ENCODE measurements around the gene AMOTL2.

Gene AMOTL2

DNA sequence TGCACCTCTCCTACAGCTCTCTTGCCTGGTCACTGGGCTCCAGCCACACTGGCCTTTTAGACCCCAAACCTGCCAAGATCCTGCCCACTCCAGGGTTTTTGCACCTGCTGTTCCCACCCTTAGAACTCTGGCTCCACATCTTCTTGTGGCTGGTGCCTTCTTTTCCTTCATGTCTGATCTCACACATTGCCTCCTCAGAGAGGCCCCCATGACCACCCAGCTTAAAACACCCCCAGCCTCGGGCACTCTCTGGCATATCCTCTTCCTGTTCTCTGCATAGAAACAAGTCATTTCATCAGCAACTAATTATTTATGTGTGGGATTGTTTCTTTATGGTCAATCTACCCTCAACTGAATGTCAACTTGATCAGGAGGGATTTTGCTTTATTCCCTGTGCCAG lies 14.0 kb upstream of the AMOTL2 start:
- Histone ChIP-seq H4K20me1 (ENCODE audit: control insufficient read depth, insufficient read depth, low read depth, low read length) (no peaks in the 10 kb centered on the region), H3K27ac (ENCODE audit: low read depth, low read length) (no peak overlapping the region), H3K4me2 (ENCODE audit: low read length) (no peak overlapping the region), H3F3A (ENCODE audit: control insufficient read depth, insufficient read depth) (no peaks in the 10 kb centered on the region), H3K36me3 (ENCODE audit: control insufficient read depth, low read length) (no peaks in the 10 kb centered on the region), H3K27me3 (ENCODE audit: control insufficient read depth, low read length) (peaks cover 11% of the 10 kb centered on the region), H3K9me3 (ENCODE audit: control insufficient read depth, insufficient read depth, low read length) (no peaks in the 10 kb centered on the region), H3K4me1 (ENCODE audit: control insufficient read depth, low read length) (no peaks in the 10 kb centered on the region), H3K9me2 (replicated peaks; ENCODE audit: control insufficient read depth, low read length) (no peaks in the 10 kb centered on the region), H3K79me2 (ENCODE audit: control insufficient read depth, low read length) (no peaks in the 10 kb centered on the region), H3K4me3 (ENCODE audit: low read length) (no peak overlapping the region)
- no peak for TF ChIP-seq EZH2phosphoT487 (IDR thresholded peaks at IDR 0.05; ENCODE audit: borderline replicate concordance, low read length)
- TF ChIP-seq, protein P1, sequence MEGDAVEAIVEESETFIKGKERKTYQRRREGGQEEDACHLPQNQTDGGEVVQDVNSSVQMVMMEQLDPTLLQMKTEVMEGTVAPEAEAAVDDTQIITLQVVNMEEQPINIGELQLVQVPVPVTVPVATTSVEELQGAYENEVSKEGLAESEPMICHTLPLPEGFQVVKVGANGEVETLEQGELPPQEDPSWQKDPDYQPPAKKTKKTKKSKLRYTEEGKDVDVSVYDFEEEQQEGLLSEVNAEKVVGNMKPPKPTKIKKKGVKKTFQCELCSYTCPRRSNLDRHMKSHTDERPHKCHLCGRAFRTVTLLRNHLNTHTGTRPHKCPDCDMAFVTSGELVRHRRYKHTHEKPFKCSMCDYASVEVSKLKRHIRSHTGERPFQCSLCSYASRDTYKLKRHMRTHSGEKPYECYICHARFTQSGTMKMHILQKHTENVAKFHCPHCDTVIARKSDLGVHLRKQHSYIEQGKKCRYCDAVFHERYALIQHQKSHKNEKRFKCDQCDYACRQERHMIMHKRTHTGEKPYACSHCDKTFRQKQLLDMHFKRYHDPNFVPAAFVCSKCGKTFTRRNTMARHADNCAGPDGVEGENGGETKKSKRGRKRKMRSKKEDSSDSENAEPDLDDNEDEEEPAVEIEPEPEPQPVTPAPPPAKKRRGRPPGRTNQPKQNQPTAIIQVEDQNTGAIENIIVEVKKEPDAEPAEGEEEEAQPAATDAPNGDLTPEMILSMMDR (IDR thresholded peaks at IDR 0.05; ENCODE audit: low read depth, low read length, poor library complexity, severe bottlenecking): no peak

DNA sequence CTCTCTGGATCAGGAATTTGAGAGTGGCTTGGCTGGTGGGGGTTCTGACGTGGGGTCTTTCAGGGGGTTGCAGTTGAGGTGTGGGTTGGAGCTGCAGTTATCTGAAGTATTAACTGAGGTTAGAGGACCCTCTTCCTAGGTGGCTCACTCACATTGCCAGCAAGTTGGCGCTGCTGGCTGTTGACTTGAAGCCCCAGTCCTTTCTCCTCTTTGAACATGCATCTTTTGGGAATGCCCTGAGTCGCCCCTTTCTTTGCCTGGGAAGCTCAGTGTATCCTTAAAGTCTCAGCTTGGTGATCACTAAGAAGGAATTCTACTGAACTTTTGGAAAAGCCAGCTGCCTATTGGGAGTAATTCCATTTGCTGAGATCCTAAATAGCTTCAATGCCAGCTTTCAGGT lies 13.0 kb upstream of the AMOTL2 start:
- H3K27me3 ChIP-seq (ENCODE audit: control insufficient read depth, low read length): peaks cover 11% of the 10 kb centered on the region
- no peaks in the 10 kb centered on the region for H3K9me2 ChIP-seq (replicated peaks; ENCODE audit: control insufficient read depth, low read length)
- no peak overlapping the region for H3K4me2 ChIP-seq (ENCODE audit: low read length)
- H3K4me1 ChIP-seq (ENCODE audit: control insufficient read depth, low read length): no peaks in the 10 kb centered on the region
- no peaks in the 10 kb centered on the region for H3K36me3 ChIP-seq (ENCODE audit: control insufficient read depth, low read length)
- H3K4me3 ChIP-seq (ENCODE audit: low read length): no peak overlapping the region
- no peaks in the 10 kb centered on the region for H4K20me1 ChIP-seq (ENCODE audit: control insufficient read depth, insufficient read depth, low read depth, low read length)
- H3K9me3 ChIP-seq (ENCODE audit: control insufficient read depth, insufficient read depth, low read length): no peaks in the 10 kb centered on the region
- no peaks in the 10 kb centered on the region for H3K79me2 ChIP-seq (ENCODE audit: control insufficient read depth, low read length)
- H3K27ac ChIP-seq (ENCODE audit: low read depth, low read length): no peak overlapping the region
- no peaks in the 10 kb centered on the region for H3F3A ChIP-seq (ENCODE audit: control insufficient read depth, insufficient read depth)
- no peak for TF ChIP-seq EZH2phosphoT487 (IDR thresholded peaks at IDR 0.05; ENCODE audit: borderline replicate concordance, low read length)
- TF ChIP-seq, protein P1 (IDR thresholded peaks at IDR 0.05; ENCODE audit: low read depth, low read length, poor library complexity, severe bottlenecking): no peak

DNA sequence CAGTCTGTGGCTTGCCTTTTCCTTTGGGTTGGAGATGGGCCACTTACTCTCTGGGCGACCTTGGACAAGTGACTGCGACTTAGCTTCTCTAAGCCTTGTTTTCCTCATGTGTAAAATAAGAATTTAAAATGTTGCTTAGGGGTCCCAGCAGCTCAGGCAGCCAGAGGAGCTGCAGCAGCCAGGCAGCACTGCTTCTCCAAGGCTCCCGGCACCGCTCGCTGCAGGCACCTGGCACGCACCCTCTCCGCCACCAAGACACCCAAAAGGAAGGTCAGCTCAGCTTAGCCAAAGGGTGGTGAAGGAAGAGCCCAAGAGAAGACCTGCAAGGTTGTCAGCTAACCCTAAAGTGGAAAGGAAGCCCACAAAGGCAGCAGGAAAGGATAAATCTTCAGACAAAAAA lies 10.7 kb upstream of the AMOTL2 start:
- H3K9me3 ChIP-seq (ENCODE audit: control insufficient read depth, insufficient read depth, low read length): no peaks in the 10 kb centered on the region
- no peaks in the 10 kb centered on the region for H4K20me1 ChIP-seq (ENCODE audit: control insufficient read depth, insufficient read depth, low read depth, low read length)
- H3F3A ChIP-seq (ENCODE audit: control insufficient read depth, insufficient read depth): no peaks in the 10 kb centered on the region
- H3K9me2 ChIP-seq (replicated peaks; ENCODE audit: control insufficient read depth, low read length): no peaks in the 10 kb centered on the region
- H3K4me3 ChIP-seq (ENCODE audit: low read length): no peak overlapping the region
- H3K27me3 ChIP-seq (ENCODE audit: control insufficient read depth, low read length): peaks cover 16% of the 10 kb centered on the region
- no peaks in the 10 kb centered on the region for H3K36me3 ChIP-seq (ENCODE audit: control insufficient read depth, low read length)
- H3K79me2 ChIP-seq (ENCODE audit: control insufficient read depth, low read length): no peaks in the 10 kb centered on the region
- no peak overlapping the region for H3K4me2 ChIP-seq (ENCODE audit: low read length)
- no peak overlapping the region for H3K27ac ChIP-seq (ENCODE audit: low read depth, low read length)
- TF ChIP-seq, protein P1 (IDR thresholded peaks at IDR 0.05; ENCODE audit: low read depth, low read length, poor library complexity, severe bottlenecking): no peak
- TF ChIP-seq EZH2phosphoT487 (IDR thresholded peaks at IDR 0.05; ENCODE audit: borderline replicate concordance, low read length): no peak
- H3K4me1 ChIP-seq (ENCODE audit: control insufficient read depth, low read length): no peaks in the 10 kb centered on the region

Data from DOHH2 (cell line).